HG02938 (cell line): Measurements from ENCODE around the gene ACSF3.
A peak's percentile ranks its signal among the peaks of the same experiment; 100 is the strongest.

Experiments
- ATAC-seq: cut with Tn5 transposase; IDR thresholded peaks from one replicate; pipeline ENCODE4 v1.9.1; 2021; ENCODE audit warnings: mild to moderate bottlenecking, moderate library complexity; ENCODE audit not compliant: unreplicated experiment

Gene ACSF3

DNA sequence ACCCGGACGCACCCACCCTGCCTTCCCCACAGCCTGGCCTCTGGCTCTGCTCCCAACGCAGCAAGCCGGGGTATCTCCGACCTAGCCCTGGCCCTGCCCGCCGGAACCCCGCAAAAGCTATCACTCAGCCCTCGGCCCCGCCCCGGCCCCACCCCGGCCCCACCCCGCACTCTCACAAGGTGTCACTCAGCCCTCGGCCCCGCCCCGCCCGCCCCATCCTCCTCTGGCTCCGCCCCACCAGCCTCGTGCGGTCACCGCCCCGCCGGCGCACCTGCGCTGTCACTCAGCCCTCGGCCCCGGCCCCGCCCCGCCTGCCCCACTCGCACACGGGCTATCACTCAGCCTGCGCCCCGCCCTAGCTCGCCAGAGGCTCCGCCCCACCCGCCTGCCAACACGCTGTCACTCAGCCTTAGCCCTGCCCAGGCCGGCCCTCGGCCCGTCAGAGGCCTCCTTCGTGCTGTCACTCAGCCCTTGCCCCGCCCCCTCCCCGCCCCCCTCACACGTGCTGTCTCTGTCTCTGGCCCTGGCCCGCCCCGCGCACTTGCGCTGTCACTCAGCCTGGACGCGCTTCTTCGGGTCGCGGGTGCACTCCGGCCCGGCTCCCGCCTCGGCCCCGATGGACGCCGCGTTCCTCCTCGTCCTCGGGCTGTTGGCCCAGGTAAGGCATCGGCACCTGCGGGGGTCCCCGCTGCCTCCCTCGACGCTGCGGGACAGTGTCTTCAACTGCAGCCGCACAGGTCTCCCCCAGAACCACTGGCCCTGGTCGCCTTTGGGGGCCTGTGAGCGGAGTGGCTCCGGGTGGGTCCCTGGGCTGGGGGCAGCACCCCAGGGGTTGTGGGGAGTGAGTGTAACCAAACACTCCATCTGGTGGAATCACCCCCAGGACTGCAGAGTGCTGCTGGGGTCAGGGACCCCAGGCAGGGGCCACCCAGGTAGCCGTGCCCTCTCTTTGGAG lies 77.8 kb downstream of the ACSF3 start, which contains the start of gene CDH15:
Gene CDH15 (plus strand): TSS at position 533 of the 955 bp plus-strand sequence. CDS start 84 bp downstream, at position 617.
- peak; percentile 64 for ATAC-seq

DNA sequence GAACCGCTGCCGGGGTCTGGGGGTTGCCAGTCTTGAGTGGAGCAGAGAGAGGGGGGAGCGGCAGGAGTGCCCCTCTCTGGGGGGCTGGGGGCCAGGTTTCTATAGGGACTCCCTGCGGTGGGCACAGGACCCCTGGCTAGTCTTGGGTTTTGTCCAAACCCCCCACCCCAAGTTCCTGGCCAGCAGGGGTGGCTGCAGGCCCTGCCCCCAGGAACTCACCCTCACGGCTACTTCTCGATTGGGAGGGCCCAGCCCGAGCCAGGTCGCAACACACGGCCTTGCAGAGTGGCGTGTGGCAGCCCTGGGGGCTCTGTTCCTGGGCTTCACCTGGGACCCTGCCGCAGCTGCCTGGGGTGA lies 78.5 kb downstream of the ACSF3 start:
- ATAC-seq: no peak

DNA sequence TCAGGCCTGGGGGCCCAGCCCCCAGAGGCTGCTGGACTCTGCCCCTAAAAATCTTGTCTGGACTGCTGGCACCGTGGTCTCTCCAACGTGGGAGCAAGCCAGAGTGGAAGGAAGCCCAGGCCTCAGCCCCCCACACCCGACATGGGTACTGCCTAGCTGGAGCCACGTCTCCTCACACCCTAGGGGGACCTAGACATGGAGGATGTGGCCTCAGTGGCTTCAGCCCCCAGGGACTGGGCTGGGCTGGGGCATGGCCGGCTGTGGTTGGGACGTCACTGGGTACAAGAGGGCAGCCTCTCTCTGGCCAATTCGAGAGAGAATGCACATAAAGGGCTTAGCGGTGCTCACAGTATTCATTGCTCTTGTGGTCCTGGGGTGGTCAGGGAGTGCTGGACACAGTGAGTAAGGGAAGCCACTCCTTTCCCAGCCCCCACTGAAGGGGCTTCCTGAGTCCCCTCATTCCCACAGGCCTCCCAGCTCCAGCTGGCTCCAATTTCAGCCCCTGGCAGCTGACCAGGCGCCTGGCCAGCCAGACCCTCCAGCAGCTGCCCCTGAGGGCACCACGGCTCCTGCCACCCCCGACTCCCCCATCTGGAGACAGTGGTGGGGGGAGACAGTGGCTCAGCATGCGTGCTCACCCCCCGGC lies 79.0 kb downstream of the ACSF3 start:
- ATAC-seq: no peak

GRCh38 chr16:89173174-89173921 lies 79.7 kb downstream of the ACSF3 start:
- ATAC-seq: no peak

DNA sequence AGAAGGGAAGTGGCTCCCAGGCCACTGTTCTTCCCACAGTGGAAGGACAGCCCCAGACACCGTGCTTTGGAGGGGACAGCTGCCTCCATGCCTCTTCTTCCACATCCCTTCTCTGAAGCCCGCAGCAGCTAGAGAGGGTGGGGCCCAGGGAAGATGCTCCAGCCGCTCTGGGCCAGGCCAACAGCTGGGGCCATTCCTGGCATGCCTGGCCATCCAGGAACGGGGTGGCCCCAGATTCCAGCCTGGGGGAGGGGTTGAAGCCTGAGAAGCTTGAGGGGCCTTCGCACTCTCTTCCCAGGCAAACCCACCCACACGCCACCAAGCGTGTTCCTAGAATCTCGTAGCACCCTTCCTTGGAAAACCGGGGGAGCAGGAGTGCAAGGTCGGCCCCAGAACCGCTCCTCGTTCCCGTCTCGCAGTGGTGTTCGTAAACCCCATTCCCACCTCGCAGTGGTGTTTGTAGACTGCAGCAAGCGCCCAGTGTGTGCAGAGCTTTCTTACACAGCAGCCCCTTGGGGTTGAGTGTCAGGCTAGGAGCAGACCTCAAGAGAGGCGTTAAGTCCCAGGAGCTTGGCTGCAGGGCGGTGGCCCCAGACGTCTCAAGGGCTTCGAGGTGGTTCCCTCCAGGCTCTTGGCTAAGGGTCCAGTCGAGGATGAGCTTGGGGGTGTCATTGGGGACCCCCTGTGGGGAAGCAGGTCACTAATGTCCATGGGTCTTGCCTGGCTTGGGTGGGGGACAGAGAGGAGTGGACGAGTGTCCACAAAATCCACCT lies 80.6 kb downstream of the ACSF3 start:
- ATAC-seq: no peak

DNA sequence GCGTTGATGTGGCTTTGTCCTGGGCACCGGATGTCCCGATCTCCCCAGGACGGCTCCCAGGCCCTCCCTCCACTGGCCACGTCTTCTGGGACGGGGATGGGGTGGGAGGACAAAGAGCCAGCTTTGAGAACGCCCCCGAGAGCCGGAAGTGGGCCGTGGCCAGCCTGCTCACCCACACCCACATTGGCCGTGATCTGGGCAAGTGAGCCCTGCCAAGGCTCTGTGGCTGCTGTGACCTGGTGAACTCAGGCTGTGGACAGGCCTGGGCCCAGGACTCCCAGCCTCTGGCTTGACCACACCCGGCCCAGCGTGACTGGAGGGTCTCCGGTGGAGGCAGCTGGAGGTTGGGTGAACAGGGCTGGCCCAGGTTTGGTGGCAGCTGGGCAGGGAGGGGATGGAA lies 81.2 kb downstream of the ACSF3 start:
- no peak for ATAC-seq

GRCh38 chr16:89175280-89176146 lies 81.9 kb downstream of the ACSF3 start:
- no peak for ATAC-seq

- no peak for ATAC-seq
Observed at GRCh38 chr16:89176147-89176690, 82.6 kb downstream of the ACSF3 start.

- no peak for ATAC-seq
Observed at GRCh38 chr16:89176717-89177116, 83.1 kb downstream of the ACSF3 start.

GRCh38 chr16:89177501-89177900 lies 83.8 kb downstream of the ACSF3 start:
- no peak for ATAC-seq

- no peak for ATAC-seq
Observed at GRCh38 chr16:89178453-89179147, 84.9 kb downstream of the ACSF3 start.

DNA sequence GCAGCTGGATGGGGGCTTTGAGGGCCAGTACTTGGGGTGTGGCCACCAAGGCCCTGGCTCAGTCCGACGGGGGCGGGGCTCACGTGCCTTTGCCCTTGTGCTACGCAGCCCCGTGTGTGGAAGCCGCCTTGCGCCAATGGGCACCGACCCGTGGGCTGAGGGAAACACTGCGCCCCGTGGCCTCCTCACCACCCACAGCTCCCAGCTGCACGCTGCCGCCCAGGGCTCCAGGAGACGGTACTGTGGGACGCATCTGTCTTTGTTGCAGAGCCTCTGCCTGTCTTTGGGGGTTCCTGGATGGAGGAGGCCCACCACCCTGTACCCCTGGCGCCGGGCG lies 85.5 kb downstream of the ACSF3 start:
- no peak for ATAC-seq

DNA sequence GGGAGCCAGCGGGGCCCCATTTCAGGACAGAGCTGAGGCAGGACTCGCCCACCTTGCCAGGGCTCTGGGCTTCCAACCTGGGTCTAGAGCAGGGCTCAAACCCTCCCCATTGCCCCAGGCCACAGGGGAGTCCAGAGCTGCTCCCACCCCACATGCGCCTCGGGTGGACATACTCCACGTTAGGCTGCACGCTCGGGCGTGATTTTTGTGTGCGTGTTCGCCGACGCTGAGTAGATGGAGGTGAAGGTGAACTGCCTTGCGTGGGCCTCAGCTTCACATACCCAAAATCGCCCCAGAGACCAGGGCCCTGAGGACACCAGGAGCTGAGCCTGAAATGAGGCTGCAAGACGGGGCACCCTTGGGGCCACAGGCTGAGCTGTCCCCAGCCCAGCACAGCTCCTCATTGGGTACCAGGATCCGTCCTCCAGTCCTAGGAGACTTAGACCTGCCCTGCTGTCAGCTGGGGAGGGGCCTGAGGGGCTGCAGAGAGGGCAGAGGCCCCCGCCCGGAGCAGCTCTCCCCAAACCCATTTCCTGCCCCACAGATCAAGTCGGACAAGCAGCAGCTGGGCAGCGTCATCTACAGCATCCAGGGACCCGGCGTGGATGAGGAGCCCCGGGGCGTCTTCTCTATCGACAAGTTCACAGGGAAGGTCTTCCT lies 86.1 kb downstream of the ACSF3 start:
- no peak for ATAC-seq

- no peak for ATAC-seq
Observed at GRCh38 chr16:89183463-89183862, 89.8 kb downstream of the ACSF3 start.

- no peak for ATAC-seq
Observed at GRCh38 chr16:89183975-89184676, 90.5 kb downstream of the ACSF3 start.

- ATAC-seq: no peak
Observed at GRCh38 chr16:89184677-89184932, 91.0 kb downstream of the ACSF3 start.

DNA sequence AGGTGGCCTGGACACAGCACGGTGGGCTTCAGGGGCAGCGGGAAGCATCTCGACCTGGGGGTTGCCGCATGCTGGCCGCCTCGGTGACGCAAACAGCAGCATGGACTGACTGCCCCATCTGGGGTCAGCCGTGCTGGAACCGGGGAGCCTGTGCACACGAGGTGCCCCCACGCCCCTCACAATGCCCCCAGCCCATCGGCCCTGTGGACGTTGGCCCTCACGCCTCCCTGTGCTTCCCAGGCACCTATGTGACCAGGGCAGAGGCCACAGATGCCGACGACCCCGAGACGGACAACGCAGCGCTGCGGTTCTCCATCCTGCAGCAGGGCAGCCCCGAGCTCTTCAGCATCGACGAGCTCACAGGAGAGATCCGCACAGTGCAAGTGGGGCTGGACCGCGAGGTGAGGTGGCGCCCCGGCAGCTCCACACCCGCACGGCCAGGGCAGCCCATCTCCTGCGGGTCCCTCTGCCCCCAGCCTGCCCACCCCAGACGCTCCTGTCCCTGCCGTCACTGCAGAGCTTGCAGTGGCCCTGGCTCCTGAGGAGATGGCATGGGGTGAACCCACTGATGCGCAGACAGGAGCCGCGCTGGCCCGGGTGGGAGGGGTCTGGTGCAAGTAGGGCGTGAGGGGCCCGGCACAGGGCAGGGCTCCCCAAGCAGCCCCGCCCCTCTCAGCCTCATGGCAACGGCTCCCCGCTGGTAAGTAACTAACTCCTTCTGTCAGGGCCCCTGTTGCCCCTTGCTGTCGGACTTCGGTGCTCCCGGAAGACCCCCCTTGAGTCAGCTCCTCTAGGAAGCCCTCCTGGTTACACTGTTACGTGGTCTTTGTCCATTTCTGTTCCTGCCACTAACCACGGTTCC lies 91.5 kb downstream of the ACSF3 start:
- ATAC-seq: no peak
